Natural killer cell (primary cell): ENCODE measurements around the gene AOC3. TPM values are rescaled to one million over a fixed set of nuclear protein-coding genes. Genes with fewer than 3 reads are reported as not detected.
"Not testable (repeated sequence)": the region's sequence is repeated elsewhere in the genome, so short reads cannot be mapped to it uniquely, and the experiment has no call there.

Source experiments
- ATAC-seq, 3 donors: fragments of 150-1000 bp in 2 of 3; fragments of 200-7000 bp in 1 of 3; cut with Tn5 transposase; 1 replicate in 1 of 3; 2 replicates in 2 of 3; pipeline ENCODE4 v1.10.0; 2021; ENCODE audit warnings: mild to moderate bottlenecking in 2 of 3, moderate library complexity in 2 of 3
- DNase-seq, 2 donors: peaks; one replicate each; pipeline versions ENCODE4 v3.0.0 to v3.0.0-alpha.2; 2013 to 2021; ENCODE audit warnings: mixed read lengths in 1 of 2
- H3K27ac ChIP-seq: one replicate; pipeline ENCODE4 v1.5.1; 2013; ENCODE audit warnings: mild to moderate bottlenecking, low read length
- H3K27me3 ChIP-seq: one replicate; pipeline ENCODE4 v1.6.1; 2013; ENCODE audit warnings: low read length; ENCODE audit not compliant: control insufficient read depth, insufficient read depth
- H3K36me3 ChIP-seq: one replicate; pipeline ENCODE4 v1.6.1; 2013; ENCODE audit warnings: low read length; ENCODE audit not compliant: control insufficient read depth, insufficient read depth
- H3K4me1 ChIP-seq: one replicate; pipeline ENCODE4 v1.6.1; 2013; ENCODE audit warnings: low read length; ENCODE audit not compliant: control insufficient read depth, insufficient read depth
- H3K4me3 ChIP-seq: one replicate; pipeline ENCODE4 v1.5.1; 2013; ENCODE audit warnings: low read length
- H3K9me3 ChIP-seq: one replicate; pipeline ENCODE4 v1.6.1; 2013; ENCODE audit warnings: low read length; ENCODE audit not compliant: control insufficient read depth, insufficient read depth
- H3K27ac Mint-ChIP-seq, 2 donors: one replicate each; pipeline ENCODE4 v1.8.0; 2022; ENCODE audit warnings: mild to moderate bottlenecking in 2 of 2, mixed read lengths in 2 of 2, moderate library complexity in 1 of 2
- H3K27me3 Mint-ChIP-seq, 2 donors: one replicate each; pipeline ENCODE4 v1.8.0; 2022; ENCODE audit warnings: low read depth in 2 of 2, mixed read lengths in 2 of 2
- H3K36me3 Mint-ChIP-seq: one replicate; pipeline ENCODE4 v1.8.0; 2022; ENCODE audit warnings: mixed read lengths
- H3K4me1 Mint-ChIP-seq, 2 donors: one replicate each; pipeline ENCODE4 v1.8.0; 2022; ENCODE audit warnings: mixed read lengths in 2 of 2
- H3K4me3 Mint-ChIP-seq: one replicate; pipeline ENCODE4 v1.8.0; 2022; ENCODE audit warnings: mild to moderate bottlenecking, moderate library complexity, mixed read lengths
- H3K9me3 Mint-ChIP-seq, 2 donors: one replicate each; pipeline ENCODE4 v1.8.0; 2022; ENCODE audit warnings: mixed read lengths in 2 of 2
- WGBS: methylation state at CpG from one replicate; pipeline ENCODE4 v1.1.7; 2013; ENCODE audit warnings: missing lambda C conversion rate; ENCODE audit not compliant: insufficient coverage; 5-methylcytosine and 5-hydroxymethylcytosine counted together
- intact Hi-C: fragments of 100-400 bp; cut with micrococcal nuclease; formaldehyde crosslinking; loops from one replicate; pipeline ENCODE4 v1.14.2; 2022
- total RNA-seq, 4 donors: library from RNA; stranded (reverse); fragments of 120-200 nt in 1 of 4; gene quantifications; one replicate each; pipeline versions ENCODE4 v1.2.3 to v1.2.4, GENCODE V29; 2013 to 2022
- TF ChIP-seq, protein P1 (sequence below): fragments of 200-600 bp; IDR thresholded peaks from one replicate; pipeline ENCODE4 v1.8.0; 2022; ENCODE audit warnings: antibody characterized with exemption

The AOC3 gene
- total RNA-seq, 3 donors from 2014 or later (not counting 1 experiment from before 2014, with no cell fraction given) = 0.52 to 1.0 (median 0.73) TPM

DNA sequence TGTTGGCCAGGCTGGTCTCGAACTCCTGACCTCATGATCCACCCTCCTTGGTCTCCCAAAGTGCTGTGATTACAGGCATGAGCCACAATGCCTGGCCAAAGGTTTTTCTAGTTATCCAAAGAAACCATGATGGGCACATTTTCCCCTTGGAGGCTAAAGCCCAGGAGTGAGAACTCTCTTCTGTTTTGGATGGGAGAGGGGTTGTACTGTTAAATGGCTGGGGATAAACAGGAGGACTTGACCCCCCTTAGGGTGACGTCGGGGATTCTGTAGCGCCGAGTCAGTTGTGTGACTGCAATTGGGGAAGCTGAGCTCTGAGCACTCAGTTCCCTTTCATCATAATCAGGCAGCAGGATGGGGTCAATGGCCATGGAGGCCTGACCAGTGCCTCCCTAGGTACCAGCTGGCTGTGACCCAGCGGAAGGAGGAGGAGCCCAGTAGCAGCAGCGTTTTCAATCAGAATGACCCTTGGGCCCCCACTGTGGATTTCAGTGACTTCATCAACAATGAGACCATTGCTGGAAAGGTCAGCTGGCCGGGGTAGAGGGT lies 4.1 kb downstream of the AOC3 start:
- no peaks in the 10 kb centered on the region for H3K27me3 ChIP-seq
- TF ChIP-seq, protein P1, sequence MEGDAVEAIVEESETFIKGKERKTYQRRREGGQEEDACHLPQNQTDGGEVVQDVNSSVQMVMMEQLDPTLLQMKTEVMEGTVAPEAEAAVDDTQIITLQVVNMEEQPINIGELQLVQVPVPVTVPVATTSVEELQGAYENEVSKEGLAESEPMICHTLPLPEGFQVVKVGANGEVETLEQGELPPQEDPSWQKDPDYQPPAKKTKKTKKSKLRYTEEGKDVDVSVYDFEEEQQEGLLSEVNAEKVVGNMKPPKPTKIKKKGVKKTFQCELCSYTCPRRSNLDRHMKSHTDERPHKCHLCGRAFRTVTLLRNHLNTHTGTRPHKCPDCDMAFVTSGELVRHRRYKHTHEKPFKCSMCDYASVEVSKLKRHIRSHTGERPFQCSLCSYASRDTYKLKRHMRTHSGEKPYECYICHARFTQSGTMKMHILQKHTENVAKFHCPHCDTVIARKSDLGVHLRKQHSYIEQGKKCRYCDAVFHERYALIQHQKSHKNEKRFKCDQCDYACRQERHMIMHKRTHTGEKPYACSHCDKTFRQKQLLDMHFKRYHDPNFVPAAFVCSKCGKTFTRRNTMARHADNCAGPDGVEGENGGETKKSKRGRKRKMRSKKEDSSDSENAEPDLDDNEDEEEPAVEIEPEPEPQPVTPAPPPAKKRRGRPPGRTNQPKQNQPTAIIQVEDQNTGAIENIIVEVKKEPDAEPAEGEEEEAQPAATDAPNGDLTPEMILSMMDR = no peak
- no peaks in the 10 kb centered on the region for H3K4me1 ChIP-seq
- Mint-ChIP-seq H3K4me1 (no peaks in the 10 kb centered on the region), H3K36me3 (no peaks in the 10 kb centered on the region), H3K9me3 (no peaks in the 10 kb centered on the region), H3K27ac (no peak overlapping the region), H3K27me3 (peaks cover 0 to 4% of the 10 kb centered on the region in 2 donors), H3K4me3 (no peak overlapping the region)
- ATAC-seq = no peak
- no peak overlapping the region for H3K4me3 ChIP-seq
- no peaks in the 10 kb centered on the region for H3K9me3 ChIP-seq
- no peaks in the 10 kb centered on the region for H3K36me3 ChIP-seq
- intact Hi-C loops = no loop called here
- H3K27ac ChIP-seq = no peak overlapping the region
- WGBS = 71% methylated on average over 8 of the region's 8 CpGs
- no peak for DNase-seq

DNA sequence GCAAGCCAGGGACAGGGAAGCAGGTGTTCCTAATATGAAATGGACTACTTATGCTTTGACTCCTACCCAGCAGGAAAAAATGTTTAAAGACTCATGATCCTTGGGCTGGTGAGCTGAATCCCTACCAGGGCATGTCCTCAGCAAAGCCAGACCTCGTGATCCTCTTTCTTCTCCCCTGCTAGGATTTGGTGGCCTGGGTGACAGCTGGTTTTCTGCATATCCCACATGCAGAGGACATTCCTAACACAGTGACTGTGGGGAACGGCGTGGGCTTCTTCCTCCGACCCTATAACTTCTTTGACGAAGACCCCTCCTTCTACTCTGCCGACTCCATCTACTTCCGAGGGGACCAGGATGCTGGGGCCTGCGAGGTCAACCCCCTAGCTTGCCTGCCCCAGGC lies 5.1 kb downstream of the AOC3 start:
- H3K36me3 ChIP-seq, H3K9me3 ChIP-seq, H3K9me3 Mint-ChIP-seq, DNase-seq, intact Hi-C loops, H3K36me3 Mint-ChIP-seq, H3K4me3 Mint-ChIP-seq, H3K27me3 ChIP-seq, H3K27ac Mint-ChIP-seq, H3K27ac ChIP-seq, H3K27me3 Mint-ChIP-seq, H3K4me1 Mint-ChIP-seq, H3K4me1 ChIP-seq, ATAC-seq, H3K4me3 ChIP-seq: not testable (repeated sequence)
- WGBS = 91% methylated on average over 4 of the region's 8 CpGs

DNA sequence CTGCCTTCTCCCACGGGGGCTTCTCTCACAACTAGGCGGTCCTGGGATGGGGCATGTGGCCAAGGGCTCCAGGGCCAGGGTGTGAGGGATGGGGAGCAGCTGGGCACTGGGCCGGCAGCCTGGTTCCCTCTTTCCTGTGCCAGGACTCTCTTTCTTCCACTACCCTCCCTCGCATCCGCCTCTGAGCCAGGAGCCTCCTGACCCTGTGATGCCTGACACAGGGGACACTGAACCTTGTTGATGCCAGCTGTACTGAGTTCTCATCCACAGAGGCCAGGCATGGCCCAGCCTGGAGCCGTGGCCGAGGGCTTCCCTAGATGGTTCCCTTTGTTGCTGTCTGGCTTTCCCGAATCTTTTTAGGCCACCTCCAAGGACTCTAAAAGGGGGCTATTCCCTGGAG lies 5.5 kb downstream of the AOC3 start:
- H3K4me3 Mint-ChIP-seq, intact Hi-C loops, H3K4me3 ChIP-seq, H3K9me3 Mint-ChIP-seq, H3K27me3 ChIP-seq, H3K36me3 Mint-ChIP-seq, H3K27ac ChIP-seq, ATAC-seq, H3K4me1 ChIP-seq, H3K27me3 Mint-ChIP-seq, DNase-seq, H3K27ac Mint-ChIP-seq, H3K36me3 ChIP-seq, H3K4me1 Mint-ChIP-seq, H3K9me3 ChIP-seq: not testable (repeated sequence)
- 86% methylated on average over 6 of the region's 8 CpGs for WGBS

DNA sequence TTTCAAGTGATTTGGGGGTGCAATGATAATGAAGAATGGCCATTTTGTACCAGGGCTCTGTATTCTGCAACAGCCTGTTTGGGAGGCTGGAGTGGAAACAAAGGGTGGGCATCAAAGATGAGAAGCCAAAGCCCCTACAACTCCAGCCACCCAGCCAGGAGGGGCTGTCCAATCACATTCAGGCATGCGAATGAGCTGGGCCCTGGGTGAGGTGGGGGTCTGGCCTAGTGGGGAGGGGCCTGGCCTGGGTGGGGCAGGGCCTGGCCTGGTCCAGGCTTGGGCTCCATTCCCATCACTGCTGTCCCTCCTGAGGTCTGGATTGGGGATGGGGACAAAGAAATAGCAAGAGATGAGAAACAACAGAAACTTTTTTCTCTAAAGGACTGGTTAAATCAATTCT lies 6.4 kb downstream of the AOC3 start:
- no peaks in the 10 kb centered on the region for H3K4me1 Mint-ChIP-seq
- no peak overlapping the region for H3K4me3 ChIP-seq
- no peak overlapping the region for H3K4me3 Mint-ChIP-seq
- H3K27me3 Mint-ChIP-seq = peaks cover 0 to 6% of the 10 kb centered on the region in 2 donors
- TF ChIP-seq, protein P1 = no peak
- H3K27me3 ChIP-seq = no peaks in the 10 kb centered on the region
- ATAC-seq (no peak), DNase-seq (no peak)
- H3K27ac Mint-ChIP-seq = no peak overlapping the region
- no peaks in the 10 kb centered on the region for H3K36me3 Mint-ChIP-seq
- no peak overlapping the region for H3K27ac ChIP-seq
- no peaks in the 10 kb centered on the region for H3K9me3 ChIP-seq
- no peaks in the 10 kb centered on the region for H3K4me1 ChIP-seq
- H3K36me3 ChIP-seq = no peaks in the 10 kb centered on the region
- no peaks in the 10 kb centered on the region for H3K9me3 Mint-ChIP-seq
- 100% methylated on average over 1 of the region's 1 CpG for WGBS
- intact Hi-C loops = no loop called here
